Nephron (organoid): ENCODE measurements around the gene SLC25A34.

ENCODE experiments used
- H3K27ac Mint-ChIP-seq, 3 experiments: 2 replicates each; pipeline ENCODE4 v1.8.0; 2020; ENCODE audit warnings: mixed read lengths in 3 of 3, mild to moderate bottlenecking in 2 of 3, moderate library complexity in 1 of 3
- H3K27me3 Mint-ChIP-seq: 2 replicates; pipeline ENCODE4 v1.8.0; 2021; ENCODE audit warnings: low read depth, mild to moderate bottlenecking, moderate library complexity, mixed read lengths
- H3K36me3 Mint-ChIP-seq: 2 replicates; pipeline ENCODE4 v1.8.0; 2020; ENCODE audit warnings: low read depth, mixed read lengths
- H3K4me1 Mint-ChIP-seq: 2 replicates; pipeline ENCODE4 v1.8.0; 2020; ENCODE audit warnings: mixed read lengths
- H3K4me3 Mint-ChIP-seq, 3 experiments: 2 replicates each; pipeline ENCODE4 v1.8.0; 2020; ENCODE audit warnings: mild to moderate bottlenecking in 3 of 3, mixed read lengths in 3 of 3, moderate library complexity in 2 of 3
- H3K9me3 Mint-ChIP-seq: 2 replicates; pipeline ENCODE4 v1.8.0; 2020; ENCODE audit warnings: mixed read lengths
- TF ChIP-seq, protein P1 (sequence below), 3 experiments: fragments of 200-600 bp; sonication (generic); IDR thresholded peaks; one replicate each; pipeline ENCODE4 v1.5.0; 2021; ENCODE audit warnings: antibody characterized with exemption in 3 of 3; ENCODE audit not compliant: unreplicated experiment in 3 of 3

The SLC25A34 gene

DNA sequence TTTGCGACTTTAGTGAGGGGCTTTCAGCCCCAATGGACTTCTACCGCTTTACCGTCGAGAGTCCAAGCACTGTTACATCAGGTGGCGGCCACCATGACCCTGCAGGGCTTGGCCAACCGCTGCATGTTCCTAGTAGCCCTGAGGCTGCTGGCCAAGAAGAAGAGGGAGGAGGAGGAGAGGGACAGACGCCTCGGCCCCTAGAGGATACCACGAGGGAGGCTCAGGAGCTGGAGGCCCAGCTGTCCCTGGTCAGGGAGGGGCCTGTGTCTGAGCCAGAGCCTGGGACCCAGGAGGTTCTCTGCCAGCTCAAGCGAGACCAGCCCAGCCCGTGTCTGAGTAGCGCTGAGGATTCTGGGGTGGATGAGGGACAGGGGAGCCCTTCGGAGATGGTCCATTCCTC lies 8.6 kb upstream of the SLC25A34 start:
- no peaks in the 10 kb centered on the region for H3K9me3 Mint-ChIP-seq
- H3K27me3 Mint-ChIP-seq: no peaks in the 10 kb centered on the region
- TF ChIP-seq, protein P1, sequence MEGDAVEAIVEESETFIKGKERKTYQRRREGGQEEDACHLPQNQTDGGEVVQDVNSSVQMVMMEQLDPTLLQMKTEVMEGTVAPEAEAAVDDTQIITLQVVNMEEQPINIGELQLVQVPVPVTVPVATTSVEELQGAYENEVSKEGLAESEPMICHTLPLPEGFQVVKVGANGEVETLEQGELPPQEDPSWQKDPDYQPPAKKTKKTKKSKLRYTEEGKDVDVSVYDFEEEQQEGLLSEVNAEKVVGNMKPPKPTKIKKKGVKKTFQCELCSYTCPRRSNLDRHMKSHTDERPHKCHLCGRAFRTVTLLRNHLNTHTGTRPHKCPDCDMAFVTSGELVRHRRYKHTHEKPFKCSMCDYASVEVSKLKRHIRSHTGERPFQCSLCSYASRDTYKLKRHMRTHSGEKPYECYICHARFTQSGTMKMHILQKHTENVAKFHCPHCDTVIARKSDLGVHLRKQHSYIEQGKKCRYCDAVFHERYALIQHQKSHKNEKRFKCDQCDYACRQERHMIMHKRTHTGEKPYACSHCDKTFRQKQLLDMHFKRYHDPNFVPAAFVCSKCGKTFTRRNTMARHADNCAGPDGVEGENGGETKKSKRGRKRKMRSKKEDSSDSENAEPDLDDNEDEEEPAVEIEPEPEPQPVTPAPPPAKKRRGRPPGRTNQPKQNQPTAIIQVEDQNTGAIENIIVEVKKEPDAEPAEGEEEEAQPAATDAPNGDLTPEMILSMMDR (IDR thresholded peaks at IDR 0.05; ENCODE audit: unreplicated experiment in 3 of 3): no peak
- H3K36me3 Mint-ChIP-seq: peaks cover 31% of the 10 kb centered on the region
- H3K4me3 Mint-ChIP-seq: no peak overlapping the region
- H3K27ac Mint-ChIP-seq: no peak overlapping the region
- H3K4me1 Mint-ChIP-seq: peaks cover 24% of the 10 kb centered on the region

DNA sequence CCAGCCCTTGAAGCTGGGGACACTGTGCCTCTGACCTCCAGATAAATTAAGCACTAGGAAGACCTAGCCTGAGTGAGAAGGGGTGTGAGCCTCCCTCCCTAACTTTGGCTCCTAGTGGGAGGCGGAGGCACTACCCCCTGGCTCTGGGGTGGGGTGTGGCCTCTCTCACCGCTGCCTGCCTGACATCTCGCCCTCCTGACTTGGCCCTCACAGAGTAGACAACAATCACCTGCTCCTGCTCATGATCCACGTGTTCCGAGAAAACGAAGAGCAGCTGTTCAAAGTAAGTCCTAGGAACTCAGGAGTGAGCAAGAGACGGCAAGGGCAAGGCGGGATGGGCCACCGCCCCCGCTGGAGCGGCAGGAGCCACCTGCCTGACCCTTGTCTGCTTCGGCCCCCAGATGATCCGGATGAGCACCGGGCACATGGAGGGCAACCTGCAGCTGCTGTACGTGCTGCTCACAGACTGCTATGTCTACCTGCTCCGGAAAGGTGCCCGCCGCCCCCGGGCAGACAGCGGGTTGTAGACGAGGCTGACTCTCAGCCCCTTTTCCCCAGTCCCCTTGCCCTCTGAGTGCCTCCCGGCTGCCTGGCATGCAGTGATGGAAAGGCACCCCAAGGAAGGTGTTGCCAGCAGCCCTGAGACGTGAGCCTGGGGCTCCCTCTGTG lies 8.1 kb upstream of the SLC25A34 start:
- Mint-ChIP-seq H3K27me3 (no peaks in the 10 kb centered on the region), H3K9me3 (no peaks in the 10 kb centered on the region), H3K27ac (peak overlapping the region in 1 of 3 experiments; percentile 28), H3K36me3 (peaks cover 26% of the 10 kb centered on the region), H3K4me1 (peaks cover 18% of the 10 kb centered on the region), H3K4me3 (no peak overlapping the region)
- TF ChIP-seq, protein P1 (IDR thresholded peaks at IDR 0.05; ENCODE audit: unreplicated experiment in 3 of 3): no peak

DNA sequence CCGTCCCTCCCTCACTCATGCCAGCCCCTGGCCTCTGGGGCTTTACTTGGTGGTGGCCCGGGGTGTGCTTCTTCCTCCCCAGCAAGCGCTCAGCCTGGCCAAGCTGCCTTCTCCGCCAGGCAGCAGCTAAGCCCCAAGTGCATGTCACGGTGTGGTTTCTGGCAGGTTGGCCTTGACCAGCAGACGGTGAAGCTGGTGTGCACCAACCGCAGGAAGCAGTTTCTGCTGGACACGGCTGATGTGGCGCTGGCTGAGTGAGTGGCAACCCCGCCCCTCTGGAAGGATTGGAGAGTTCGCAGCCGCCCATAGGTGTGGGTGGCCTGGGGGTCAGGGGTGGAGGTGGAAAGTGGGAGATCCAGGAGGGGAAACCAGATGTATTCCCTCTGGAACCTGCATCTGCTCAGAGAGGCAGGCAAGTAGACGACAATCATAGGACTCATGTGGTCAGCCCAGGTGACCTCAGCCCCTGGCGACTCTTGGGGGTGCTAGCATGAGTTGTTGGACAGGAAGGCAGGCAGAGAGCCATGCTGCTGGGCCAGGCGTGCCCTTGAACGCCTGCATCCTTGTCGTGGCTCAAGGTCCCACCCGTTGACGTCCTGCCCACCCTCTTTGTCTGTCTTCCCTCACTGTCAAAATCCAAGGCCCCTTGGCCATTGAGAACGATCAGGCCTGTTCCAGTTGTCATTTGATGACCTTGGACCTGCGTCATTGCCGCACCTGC lies 7.0 kb upstream of the SLC25A34 start:
- no peak overlapping the region for H3K4me3 Mint-ChIP-seq
- no peaks in the 10 kb centered on the region for H3K9me3 Mint-ChIP-seq
- H3K27ac Mint-ChIP-seq: no peak overlapping the region
- H3K27me3 Mint-ChIP-seq: no peaks in the 10 kb centered on the region
- TF ChIP-seq, protein P1 (IDR thresholded peaks at IDR 0.05; ENCODE audit: unreplicated experiment in 3 of 3): no peak
- peaks cover 31% of the 10 kb centered on the region for H3K36me3 Mint-ChIP-seq
- peaks cover 18% of the 10 kb centered on the region for H3K4me1 Mint-ChIP-seq

DNA sequence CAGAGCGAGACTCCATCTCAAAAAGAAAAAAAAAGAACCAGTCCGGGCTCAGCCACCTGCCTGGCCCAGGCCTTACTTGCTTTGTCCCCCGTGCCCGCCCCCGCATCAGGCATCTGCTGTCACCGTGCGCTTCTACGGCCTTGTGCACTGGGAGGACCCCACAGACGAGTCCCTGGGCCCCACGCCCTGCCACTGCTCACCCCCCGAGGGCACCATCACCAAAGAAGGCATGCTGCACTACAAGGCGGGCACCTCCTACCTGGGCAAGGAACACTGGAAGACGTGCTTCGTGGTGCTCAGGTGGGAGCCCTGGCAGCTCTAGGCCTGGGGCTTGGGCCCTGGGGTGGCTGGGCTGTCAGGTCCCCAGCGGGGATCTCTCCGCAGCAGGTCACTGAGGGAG lies 5.6 kb upstream of the SLC25A34 start:
- no peaks in the 10 kb centered on the region for H3K9me3 Mint-ChIP-seq
- H3K4me3 Mint-ChIP-seq: no peak overlapping the region
- peaks cover 31% of the 10 kb centered on the region for H3K36me3 Mint-ChIP-seq
- TF ChIP-seq, protein P1 (IDR thresholded peaks at IDR 0.05; ENCODE audit: unreplicated experiment in 3 of 3): no peak
- H3K27me3 Mint-ChIP-seq: no peaks in the 10 kb centered on the region
- H3K27ac Mint-ChIP-seq: no peak overlapping the region
- peaks cover 18% of the 10 kb centered on the region for H3K4me1 Mint-ChIP-seq

DNA sequence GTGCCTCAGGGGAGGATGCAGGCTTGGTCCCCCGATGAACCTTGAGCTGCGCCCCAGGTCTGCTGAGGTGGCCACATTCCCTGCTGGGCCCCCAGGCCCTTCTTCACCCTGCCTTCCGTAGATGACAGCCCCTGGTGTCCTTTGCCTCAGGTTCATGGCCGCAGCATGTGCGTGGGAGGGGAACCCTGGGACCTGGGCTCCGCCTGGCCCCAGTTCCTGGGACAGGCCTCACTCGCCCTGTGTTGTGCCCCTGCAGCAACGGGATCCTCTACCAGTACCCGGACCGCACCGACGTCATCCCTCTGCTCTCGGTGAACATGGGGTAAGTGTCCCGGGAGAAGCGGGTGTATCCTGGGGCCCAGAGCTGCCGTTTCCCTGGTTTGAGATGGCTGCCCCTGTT lies 5.1 kb upstream of the SLC25A34 start:
- Mint-ChIP-seq H3K27me3 (no peaks in the 10 kb centered on the region), H3K9me3 (no peaks in the 10 kb centered on the region), H3K4me3 (no peak overlapping the region), H3K4me1 (peaks cover 16% of the 10 kb centered on the region), H3K27ac (no peak overlapping the region), H3K36me3 (peaks cover 28% of the 10 kb centered on the region)
- TF ChIP-seq, protein P1 (IDR thresholded peaks at IDR 0.05; ENCODE audit: unreplicated experiment in 3 of 3): no peak
